BLaER1 (cell line): Measurements from ENCODE around the gene CACNG8.
A peak's percentile ranks its signal among the peaks of the same experiment; 100 is the strongest.
"Not testable (repeated sequence)": the region's sequence is repeated elsewhere in the genome, so short reads cannot be mapped to it uniquely, and the experiment has no call there.

Source experiments
- H3K27ac ChIP-seq: shearing (Covaris generic); formaldehyde crosslinking; 2 replicates; pipeline ENCODE4 v1.8.1; 2022
- H3K27me3 ChIP-seq: shearing (Covaris generic); formaldehyde crosslinking; 2 replicates; pipeline ENCODE4 v1.8.1; 2022
- H3K36me3 ChIP-seq: shearing (Covaris generic); formaldehyde crosslinking; 2 replicates; pipeline ENCODE4 v1.8.1; 2022
- H3K4me1 ChIP-seq: shearing (Covaris generic); formaldehyde crosslinking; 2 replicates; pipeline ENCODE4 v1.8.1; 2022
- H3K4me2 ChIP-seq: shearing (Covaris generic); formaldehyde crosslinking; 2 replicates; pipeline ENCODE4 v1.8.1; 2022
- H3K4me3 ChIP-seq: shearing (Covaris generic); formaldehyde crosslinking; 2 replicates; pipeline ENCODE4 v1.8.1; 2022
- H3K9ac ChIP-seq: shearing (Covaris generic); formaldehyde crosslinking; 2 replicates; pipeline ENCODE4 v1.8.1; 2022
- H3K9me3 ChIP-seq: shearing (Covaris generic); formaldehyde crosslinking; 2 replicates; pipeline ENCODE4 v1.8.1; 2022
- H4K20me1 ChIP-seq: shearing (Covaris generic); formaldehyde crosslinking; 2 replicates; pipeline ENCODE4 v1.8.1; 2022
- Cebpa-rat ChIP-seq: shearing (Covaris generic); IDR thresholded peaks from 2 replicates; pipeline ENCODE4 v1.8.1; 2022

CACNG8 gene

GRCh38 chr19:53945998-53946397 is 16.7 kb upstream of the CACNG8 start:
- no peaks in the 10 kb centered on the region for H4K20me1 ChIP-seq
- no peaks in the 10 kb centered on the region for H3K27me3 ChIP-seq
- no peak overlapping the region for H3K9ac ChIP-seq
- H3K9me3 ChIP-seq: peaks cover 11% of the 10 kb centered on the region
- no peaks in the 10 kb centered on the region for H3K36me3 ChIP-seq
- no peak; the same call in 1 of the 2 replicates for TF ChIP-seq Cebpa-rat
- H3K27ac ChIP-seq: no peak overlapping the region
- H3K4me2 ChIP-seq: no peak overlapping the region
- H3K4me1 ChIP-seq: peaks cover 5% of the 10 kb centered on the region
- no peak overlapping the region for H3K4me3 ChIP-seq

- Histone ChIP-seq H3K9ac (no peak overlapping the region), H3K27me3 (no peaks in the 10 kb centered on the region), H3K4me3 (no peak overlapping the region), H4K20me1 (no peaks in the 10 kb centered on the region), H3K4me2 (no peak overlapping the region), H3K9me3 (peaks cover 2% of the 10 kb centered on the region; the same call in 1 of the 2 replicates), H3K27ac (no peak overlapping the region), H3K36me3 (no peaks in the 10 kb centered on the region), H3K4me1 (peaks cover 20% of the 10 kb centered on the region)
- TF ChIP-seq Cebpa-rat: no peak
These were observed 15.1 kb upstream of the CACNG8 start for GRCh38 chr19:53947624-53948023.

GRCh38 chr19:53948611-53949010 is 14.1 kb upstream of the CACNG8 start:
- not testable (repeated sequence) for H3K27ac ChIP-seq, H3K36me3 ChIP-seq

DNA sequence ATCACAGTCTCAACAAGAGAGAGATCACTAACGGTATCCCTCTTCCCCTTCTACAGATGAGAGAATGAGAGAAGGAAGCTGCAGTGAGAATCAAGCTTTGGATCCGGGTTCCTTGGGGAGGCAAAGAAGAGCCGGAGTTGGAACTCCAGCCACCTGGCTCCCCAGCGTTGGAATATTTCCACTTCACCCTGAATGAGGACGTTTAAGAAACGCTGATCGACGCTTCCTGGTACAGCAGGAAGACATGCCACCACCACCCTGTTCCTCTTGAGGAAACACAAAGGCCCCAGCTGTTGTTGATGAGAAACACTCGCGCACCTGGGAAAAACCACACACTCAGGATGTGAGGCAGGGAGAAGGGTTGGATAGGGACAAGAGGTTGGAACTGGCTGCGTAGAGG is 11.3 kb upstream of the CACNG8 start:
- Histone ChIP-seq H3K9me3 (no peaks in the 10 kb centered on the region), H3K27ac (peak overlapping the region; percentile 76), H3K27me3 (peaks cover 3% of the 10 kb centered on the region; the same call in 1 of the 2 replicates), H4K20me1 (no peaks in the 10 kb centered on the region), H3K4me3 (no peak overlapping the region), H3K36me3 (no peaks in the 10 kb centered on the region), H3K4me1 (peaks cover 20% of the 10 kb centered on the region), H3K9ac (peak overlapping the region; percentile 63; the same call in 1 of the 2 replicates), H3K4me2 (peak overlapping the region; percentile 58)
- no peak for TF ChIP-seq Cebpa-rat

More at GRCh38 chr19:53948611-53949010, 14.1 kb upstream of the CACNG8 start:
- H3K27me3 ChIP-seq, H3K9ac ChIP-seq, H3K4me3 ChIP-seq, H3K9me3 ChIP-seq, H4K20me1 ChIP-seq, H3K4me2 ChIP-seq: not testable (repeated sequence)
- H3K4me1 ChIP-seq: peaks cover 20% of the 10 kb centered on the region

- no peaks in the 10 kb centered on the region for H4K20me1 ChIP-seq
- H3K4me3 ChIP-seq: no peak overlapping the region
- no peak overlapping the region for H3K9ac ChIP-seq
- no peaks in the 10 kb centered on the region for H3K9me3 ChIP-seq
- H3K27ac ChIP-seq: peak overlapping the region; percentile 76
- peaks cover 8% of the 10 kb centered on the region for H3K27me3 ChIP-seq
- no peak for TF ChIP-seq Cebpa-rat
- H3K4me2 ChIP-seq: peak overlapping the region; percentile 58
- peaks cover 20% of the 10 kb centered on the region for H3K4me1 ChIP-seq
- H3K36me3 ChIP-seq: no peaks in the 10 kb centered on the region
These were observed 10.8 kb upstream of the CACNG8 start for GRCh38 chr19:53951947-53952346.

GRCh38 chr19:53953383-53953782 is 9.4 kb upstream of the CACNG8 start:
- Histone ChIP-seq H3K27me3 (peaks cover 22% of the 10 kb centered on the region), H3K4me3 (no peak overlapping the region)
- TF ChIP-seq Cebpa-rat: no peak

DNA sequence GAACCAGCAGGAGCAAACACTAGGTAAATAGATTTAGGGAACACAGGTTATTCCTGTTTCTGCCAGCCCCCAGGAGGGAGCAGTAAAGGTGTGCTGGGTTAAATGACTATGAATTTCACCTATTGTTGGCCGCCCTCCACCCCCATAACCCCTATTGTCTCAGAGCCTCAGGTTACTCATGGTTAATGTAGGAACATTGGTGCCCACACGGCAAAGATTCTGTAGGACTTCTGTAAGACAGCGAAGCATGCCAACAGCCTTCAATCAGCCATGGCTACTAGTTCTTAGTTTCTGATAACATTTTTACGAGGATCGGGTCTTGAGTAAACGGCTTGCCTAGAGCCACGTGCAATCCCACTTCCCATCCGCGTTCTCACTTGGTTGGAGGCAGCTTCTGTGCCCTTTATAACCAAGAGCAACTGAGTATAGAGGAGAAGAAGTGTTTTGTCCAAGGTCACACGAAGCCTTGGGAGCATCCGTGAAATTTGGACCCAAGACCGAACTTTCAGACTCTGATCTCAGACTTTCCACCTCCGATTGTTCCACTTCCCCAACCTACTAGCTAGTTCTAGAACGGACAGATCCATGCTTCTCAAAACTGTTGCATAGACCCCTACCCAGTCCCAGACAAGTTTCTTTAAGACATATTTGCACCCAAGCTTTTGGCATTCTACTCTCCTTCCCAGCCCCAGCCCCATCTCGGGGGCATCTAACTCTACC is 5.1 kb upstream of the CACNG8 start:
- H4K20me1 ChIP-seq: no peaks in the 10 kb centered on the region; the same call in 1 of the 2 replicates
- H3K4me1 ChIP-seq: peaks cover 15% of the 10 kb centered on the region
- H3K9me3 ChIP-seq: no peaks in the 10 kb centered on the region
- peak overlapping the region; percentile 3; the same call in 1 of the 2 replicates for H3K4me2 ChIP-seq
- TF ChIP-seq Cebpa-rat: no peak
- H3K36me3 ChIP-seq: no peaks in the 10 kb centered on the region
- no peak overlapping the region for H3K9ac ChIP-seq
- H3K4me3 ChIP-seq: no peak overlapping the region
- H3K27ac ChIP-seq: no peak overlapping the region
- peaks cover 61% of the 10 kb centered on the region for H3K27me3 ChIP-seq

More at GRCh38 chr19:53953383-53953782, 9.4 kb upstream of the CACNG8 start:
- Histone ChIP-seq H3K9me3 (no peaks in the 10 kb centered on the region), H3K4me1 (peaks cover 23% of the 10 kb centered on the region), H4K20me1 (no peaks in the 10 kb centered on the region), H3K27ac (no peak overlapping the region), H3K9ac (no peak overlapping the region), H3K4me2 (no peak overlapping the region), H3K36me3 (no peaks in the 10 kb centered on the region)

- no peak for TF ChIP-seq Cebpa-rat
- Histone ChIP-seq H3K4me2 (peak overlapping the region; percentile 3; the same call in 1 of the 2 replicates), H3K9ac (no peak overlapping the region), H3K4me1 (peaks cover 15% of the 10 kb centered on the region), H3K27me3 (peaks cover 64% of the 10 kb centered on the region), H3K27ac (no peak overlapping the region), H3K4me3 (no peak overlapping the region), H4K20me1 (no peaks in the 10 kb centered on the region; the same call in 1 of the 2 replicates), H3K9me3 (no peaks in the 10 kb centered on the region), H3K36me3 (no peaks in the 10 kb centered on the region)
These were observed 4.6 kb upstream of the CACNG8 start for GRCh38 chr19:53958168-53958571.

DNA sequence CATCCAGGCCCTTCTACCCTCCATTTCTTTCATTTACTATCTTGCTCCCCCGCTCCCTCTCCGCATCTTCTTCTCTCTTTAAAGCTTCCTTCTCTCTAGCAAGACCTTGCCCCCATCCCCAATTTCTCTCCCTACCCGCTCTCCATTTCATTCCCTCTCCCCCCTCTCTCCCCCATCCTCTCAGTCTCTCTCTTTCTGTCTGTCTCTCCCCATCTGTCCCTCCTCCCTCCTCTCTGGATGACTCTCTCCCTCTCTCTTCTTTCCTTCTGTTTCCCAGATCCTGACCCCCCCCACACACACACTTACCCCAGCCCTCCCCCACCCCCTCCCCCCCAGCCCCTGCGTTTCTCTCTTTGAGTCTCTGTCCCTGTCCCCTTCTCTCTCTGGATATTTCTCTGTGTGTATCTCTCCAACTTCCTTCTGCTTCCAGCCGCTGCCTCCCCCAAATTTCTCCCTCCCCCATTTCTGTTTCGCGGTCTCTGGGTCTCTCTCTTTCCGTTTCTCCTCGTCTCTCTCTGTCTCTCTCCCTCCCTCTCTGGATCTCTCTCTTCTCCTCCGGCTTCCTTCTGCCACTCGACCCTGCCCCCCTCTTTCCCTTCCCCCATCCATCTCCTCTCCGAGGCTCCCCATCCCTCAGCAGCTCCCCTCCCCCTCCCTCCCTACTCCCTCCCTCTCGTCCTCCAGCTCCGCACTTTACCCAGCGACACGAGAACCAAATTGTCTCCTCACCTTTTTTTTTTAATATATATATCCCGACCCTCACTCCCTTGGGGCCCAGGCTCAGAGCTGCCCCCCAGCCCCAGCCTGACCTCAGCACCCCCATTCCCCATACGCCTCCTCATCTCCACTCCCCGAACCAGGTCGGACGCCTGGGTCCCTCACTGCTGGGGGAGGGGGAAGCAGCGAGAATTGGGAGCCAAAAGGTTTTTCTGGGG is 3.6 kb upstream of the CACNG8 start:
- peaks cover 73% of the 10 kb centered on the region for H3K27me3 ChIP-seq
- no peak overlapping the region for H3K27ac ChIP-seq
- no peak overlapping the region for H3K9ac ChIP-seq
- H4K20me1 ChIP-seq: no peaks in the 10 kb centered on the region; the same call in 1 of the 2 replicates
- no peaks in the 10 kb centered on the region for H3K9me3 ChIP-seq
- no peaks in the 10 kb centered on the region for H3K36me3 ChIP-seq
- TF ChIP-seq Cebpa-rat: no peak
- H3K4me2 ChIP-seq: peak overlapping the region; percentile 14; the same call in 1 of the 2 replicates
- peaks cover 20% of the 10 kb centered on the region for H3K4me1 ChIP-seq
- no peak overlapping the region for H3K4me3 ChIP-seq

- H3K4me3 ChIP-seq: no peak overlapping the region
- peaks cover 81% of the 10 kb centered on the region for H3K27me3 ChIP-seq
- no peaks in the 10 kb centered on the region; the same call in 1 of the 2 replicates for H4K20me1 ChIP-seq
- H3K9ac ChIP-seq: no peak overlapping the region
- H3K9me3 ChIP-seq: no peaks in the 10 kb centered on the region
- no peak overlapping the region for H3K27ac ChIP-seq
- H3K4me2 ChIP-seq: no peak overlapping the region
- H3K4me1 ChIP-seq: peaks cover 31% of the 10 kb centered on the region
- no peak for TF ChIP-seq Cebpa-rat
- no peaks in the 10 kb centered on the region for H3K36me3 ChIP-seq
These were observed 2.5 kb upstream of the CACNG8 start for GRCh38 chr19:53960187-53960586.
